Cardiac fibroblast (primary cell): Measurements from ENCODE around the gene DTYMK.

Source experiments
- DNase-seq, 2 donors: peaks; one replicate each; pipeline versions ENCODE4 v3.0.0 to v3.0.0-alpha.2; 2010; ENCODE audit warnings: low read depth in 2 of 2
- H3K4me3 ChIP-seq, 2 donors: replicated peaks in 1 of 2; 1 replicate in 1 of 2; 2 replicates in 1 of 2; pipeline ENCODE4 v1.5.1; 2011; ENCODE audit warnings: low read depth in 2 of 2, low read length in 2 of 2, mild to moderate bottlenecking in 2 of 2, moderate library complexity in 1 of 2
- CTCF ChIP-seq: IDR thresholded peaks from one replicate; pipeline ENCODE4 v1.5.1; 2011; ENCODE audit warnings: low read depth, mild to moderate bottlenecking, low read length, inconsistent platforms

DTYMK gene

GRCh38 chr2:241695651-241696050, 9.0 kb upstream of the DTYMK start:
- TF ChIP-seq CTCF, result no peak
- no peak overlapping the region for H3K4me3 ChIP-seq
- DNase-seq, result no peak

DNA sequence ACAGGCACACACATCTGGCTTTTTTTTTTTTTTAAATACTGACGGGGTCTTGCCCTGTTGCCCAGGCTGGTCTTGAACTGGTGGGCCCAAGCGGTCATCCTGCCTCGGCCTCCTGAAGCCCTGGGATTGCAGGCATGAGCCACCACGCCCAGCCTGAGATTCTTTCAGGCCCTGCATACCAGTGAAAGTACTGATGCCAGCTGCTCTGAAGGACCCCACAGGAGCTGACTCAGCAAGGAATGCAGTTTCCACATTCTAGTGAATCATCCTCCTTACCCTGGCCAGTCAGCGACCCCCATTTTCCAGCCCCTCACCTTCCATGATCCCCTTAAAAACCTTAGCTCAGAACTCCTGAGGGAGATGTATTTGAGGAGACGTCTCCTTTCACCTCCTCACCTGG, 5.8 kb upstream of the DTYMK start:
- TF ChIP-seq CTCF, result no peak
- DNase-seq, result peak; percentile 77 to 83
- no peak overlapping the region for H3K4me3 ChIP-seq

GRCh38 chr2:241690202-241690717, 3.6 kb upstream of the DTYMK start:
- no peak overlapping the region for H3K4me3 ChIP-seq
- no peak for TF ChIP-seq CTCF
- no peak for DNase-seq

GRCh38 chr2:241689306-241689705, 2.7 kb upstream of the DTYMK start:
- H3K4me3 ChIP-seq, result no peak overlapping the region
- TF ChIP-seq CTCF, result no peak
- DNase-seq, result no peak

DNA sequence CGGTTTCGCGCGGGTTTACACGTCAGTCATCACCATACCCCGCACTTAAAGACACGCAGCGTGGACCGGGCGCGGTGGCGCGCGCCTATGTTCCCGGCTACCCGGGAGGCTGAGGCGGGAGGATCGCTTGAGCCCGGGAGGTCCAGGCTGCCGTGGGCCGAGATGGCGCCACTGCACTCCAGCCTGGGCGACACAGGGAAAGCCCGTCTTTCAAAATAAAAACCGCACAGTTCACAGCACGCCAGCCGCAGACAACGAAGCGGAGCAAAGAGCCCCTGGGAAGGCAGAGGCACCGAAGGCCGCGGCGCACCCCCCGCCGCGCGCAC, 328 bp downstream of the DTYMK start:
- no peak for DNase-seq
- TF ChIP-seq CTCF, result no peak
- peak overlapping the region; percentile 86 to 96 for H3K4me3 ChIP-seq

DNA sequence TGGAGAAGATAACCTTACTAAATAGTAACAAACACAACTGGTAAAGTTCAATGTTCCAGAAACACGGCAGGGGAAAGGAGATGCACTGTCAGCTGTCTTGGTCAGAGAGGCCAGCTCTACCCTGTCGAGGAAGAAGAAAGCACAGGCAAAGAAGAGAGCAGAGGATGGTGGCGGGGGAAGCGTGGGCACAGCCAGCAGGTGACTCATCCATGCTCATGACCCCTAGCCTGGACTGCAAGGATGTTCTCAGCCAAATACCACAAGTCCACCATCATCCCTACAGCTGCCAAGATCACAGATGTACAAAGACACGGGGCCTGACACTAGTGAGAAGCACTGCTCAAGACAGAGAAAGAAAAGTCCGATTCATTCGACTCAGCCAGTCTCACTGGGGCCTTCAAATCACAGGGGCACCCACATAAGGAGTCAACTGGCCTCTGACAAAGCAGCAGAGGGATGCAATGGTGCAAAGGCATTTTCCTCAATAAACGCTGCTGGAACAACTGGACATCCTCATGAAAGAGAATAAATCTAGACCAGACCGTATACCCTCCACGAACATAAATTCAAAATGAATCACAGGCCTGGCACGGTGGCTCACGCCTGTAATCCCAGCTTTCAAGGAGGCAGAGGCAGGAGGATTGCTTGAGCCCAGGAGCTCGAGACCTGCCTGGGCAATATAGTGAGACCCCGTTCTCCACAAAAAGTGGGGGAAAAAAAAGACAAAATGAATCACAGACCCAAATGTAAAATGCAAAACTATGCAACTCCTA, 5.6 kb downstream of the DTYMK start:
- TF ChIP-seq CTCF, result no peak
- no peak overlapping the region for H3K4me3 ChIP-seq
- peak; percentile 94 to 97 for DNase-seq

DNA sequence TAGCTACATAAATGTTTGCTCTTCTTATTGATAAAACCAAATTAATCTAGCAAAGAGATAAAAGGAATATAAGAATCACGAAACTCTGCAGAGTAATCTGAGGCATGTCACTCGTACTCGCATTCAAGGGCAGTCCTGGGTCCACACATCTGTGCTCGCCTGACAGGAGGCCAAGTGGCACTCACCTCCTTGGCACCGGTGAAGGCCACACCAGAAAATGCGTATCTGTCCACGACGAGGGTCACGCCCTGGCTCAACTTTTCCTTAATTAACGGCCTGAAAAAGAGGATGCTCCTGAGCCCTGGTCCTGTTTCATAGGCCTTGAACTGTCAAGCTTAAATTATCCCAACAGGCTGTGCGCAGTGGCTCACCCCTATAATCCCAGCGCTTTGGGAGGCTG, 6.6 kb downstream of the DTYMK start:
- H3K4me3 ChIP-seq, result no peak overlapping the region
- TF ChIP-seq CTCF, result no peak
- no peak for DNase-seq
